ENCODE data around the gene STX18.
"Not testable (repeated sequence)": the region's sequence is repeated elsewhere in the genome, so short reads cannot be mapped to it uniquely, and the experiment has no call there.

The STX18 gene

DNA sequence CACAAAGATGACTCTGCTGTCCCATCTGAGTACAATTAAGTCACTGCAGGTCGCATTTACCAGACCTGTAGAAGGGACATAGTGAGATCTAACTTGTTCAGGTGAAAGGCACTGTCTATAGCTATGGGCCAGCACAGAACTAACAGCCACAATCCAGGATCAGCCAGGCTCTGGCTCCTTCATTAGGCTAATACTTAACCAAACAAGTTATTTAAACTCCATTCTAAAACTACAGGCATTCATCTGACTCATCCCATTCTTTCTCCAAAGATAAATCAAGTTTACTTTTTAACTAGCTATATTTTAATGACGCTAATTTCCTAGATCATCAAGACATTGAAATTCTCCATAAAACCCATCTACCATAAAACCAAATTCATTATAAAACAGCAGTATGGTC, 62.5 kb downstream of the STX18 start:
- no peak for DNase-seq (ENCODE audit: low read depth in 2 of 2)

DNA sequence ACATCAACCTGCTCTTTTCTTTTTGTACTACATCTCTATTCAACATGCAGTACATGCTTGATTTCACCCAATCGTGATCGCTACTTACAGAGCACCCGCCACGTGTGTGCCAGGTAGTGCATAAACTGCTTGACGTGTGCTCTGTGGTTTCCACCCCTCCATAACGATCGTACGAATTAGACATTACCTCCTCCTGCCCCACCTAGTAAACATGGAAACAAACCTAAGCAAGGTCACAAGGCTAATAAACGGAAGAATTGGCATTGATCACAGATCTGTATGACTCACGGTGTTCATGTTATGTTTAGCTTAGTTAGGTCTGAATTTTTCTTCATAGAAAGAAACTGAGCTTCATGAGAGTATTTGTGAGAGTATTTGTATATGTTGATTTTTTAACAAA, 64.1 kb downstream of the STX18 start:
- no peak for DNase-seq (ENCODE audit: low read depth in 2 of 2)

DNA sequence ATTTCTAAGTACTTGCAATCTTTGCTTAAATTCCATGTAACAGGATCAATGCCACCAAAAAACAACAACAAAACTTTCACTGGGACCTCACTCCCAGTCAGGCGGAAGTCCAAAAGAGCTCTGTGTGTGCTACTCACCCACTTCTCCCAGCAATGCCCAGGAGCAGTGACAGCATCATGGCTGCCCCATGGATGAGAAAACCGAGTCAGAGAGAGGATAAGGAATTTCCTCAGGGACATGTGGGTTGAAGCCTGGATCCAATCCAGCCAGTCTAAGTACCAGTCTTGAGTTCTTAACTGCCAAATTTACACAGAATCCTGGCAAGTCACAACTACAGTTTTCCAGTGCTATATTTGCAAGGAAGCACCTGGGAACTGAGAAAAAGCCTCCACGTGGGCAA, 64.5 kb downstream of the STX18 start:
- DNase-seq (ENCODE audit: low read depth in 2 of 2) = no peak

DNA sequence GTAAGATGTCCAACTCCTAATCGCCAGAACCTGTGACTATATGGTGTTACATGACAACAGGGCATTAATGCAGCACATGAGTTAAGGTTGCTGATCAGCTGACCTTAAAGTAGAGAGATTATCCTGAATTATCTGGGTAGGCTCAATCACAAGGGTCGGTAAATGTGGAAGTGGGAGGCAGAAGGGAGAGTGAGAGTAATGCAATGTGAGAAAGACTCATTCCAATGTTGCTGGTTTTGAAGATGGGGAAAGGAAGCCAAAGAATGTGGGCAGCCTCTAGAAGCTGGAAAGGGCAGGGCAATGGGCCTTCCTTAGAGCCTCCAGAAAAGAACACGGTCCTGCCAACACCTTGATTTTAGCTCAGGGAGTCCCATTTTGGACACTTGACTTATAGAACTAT, 67.4 kb downstream of the STX18 start:
- no peak for DNase-seq (ENCODE audit: low read depth in 2 of 2)

DNA sequence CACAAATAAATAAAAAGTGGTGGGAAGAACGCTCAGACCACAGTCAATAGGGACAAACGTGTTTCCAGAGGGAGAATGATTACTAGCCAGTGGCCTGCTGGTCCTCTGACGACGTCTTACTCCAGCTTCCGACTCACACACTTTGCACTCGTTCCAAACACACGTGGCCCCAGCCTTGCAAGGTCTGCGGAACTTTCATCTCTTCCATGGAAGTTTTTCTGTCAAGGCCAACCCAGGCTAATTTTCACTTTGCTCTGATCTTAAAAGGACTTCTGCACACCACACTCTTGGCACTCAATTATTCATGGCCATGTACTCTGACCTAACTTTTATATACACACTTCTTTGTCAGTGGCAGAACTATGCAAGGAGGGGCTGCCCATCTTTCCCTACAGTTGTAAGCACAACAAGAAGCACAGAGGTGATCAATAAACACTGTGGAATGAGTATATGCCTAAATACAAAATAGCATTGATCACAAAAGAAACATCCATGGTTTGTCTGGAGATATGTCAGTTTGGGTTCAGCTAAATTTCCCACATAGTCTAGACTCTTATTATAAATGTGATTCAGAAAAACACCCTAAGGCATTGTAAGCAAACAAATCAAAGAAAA, 69.4 kb downstream of the STX18 start:
- DNase-seq (ENCODE audit: low read depth in 2 of 2) = no peak

DNA sequence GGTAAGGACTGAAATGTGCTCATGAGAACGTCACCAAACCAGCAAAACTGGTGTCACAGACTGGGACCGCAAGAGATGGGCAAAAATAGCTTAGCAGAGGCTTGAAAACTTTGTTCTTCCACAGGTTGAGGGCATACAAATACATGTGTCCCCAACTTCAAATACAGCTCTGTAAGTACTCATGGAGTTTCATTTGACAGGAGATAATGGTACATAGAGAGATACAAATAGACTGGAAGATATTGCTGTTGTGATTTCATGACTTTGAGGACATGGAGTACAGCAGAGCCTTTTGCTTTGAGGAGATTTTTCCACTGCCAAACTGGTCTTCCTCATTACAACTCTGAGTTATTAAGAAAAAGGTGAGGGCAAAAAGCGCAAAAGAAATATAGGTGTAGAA, 70.7 kb downstream of the STX18 start:
- DNase-seq (ENCODE audit: low read depth in 2 of 2) = no peak

DNA sequence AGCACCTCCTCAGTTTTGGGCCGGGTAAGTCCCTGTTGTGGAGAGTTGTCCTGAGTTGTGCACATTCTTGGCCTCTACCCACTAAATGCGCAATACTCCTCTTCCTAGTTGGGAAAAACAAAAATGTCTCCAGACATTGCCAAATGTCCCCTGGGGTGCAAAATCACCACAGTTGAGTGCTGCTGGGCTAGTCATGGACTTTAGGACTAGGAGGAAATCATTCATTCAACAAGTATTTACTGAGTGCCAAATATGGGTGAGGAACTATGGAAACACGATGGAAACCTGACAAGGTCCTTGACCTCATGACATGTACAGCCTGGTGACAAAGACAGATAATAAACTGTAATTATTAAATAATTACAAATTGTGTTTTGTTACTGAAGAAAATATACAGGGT, 71.6 kb downstream of the STX18 start:
- no peak for DNase-seq (ENCODE audit: low read depth in 2 of 2)

DNA sequence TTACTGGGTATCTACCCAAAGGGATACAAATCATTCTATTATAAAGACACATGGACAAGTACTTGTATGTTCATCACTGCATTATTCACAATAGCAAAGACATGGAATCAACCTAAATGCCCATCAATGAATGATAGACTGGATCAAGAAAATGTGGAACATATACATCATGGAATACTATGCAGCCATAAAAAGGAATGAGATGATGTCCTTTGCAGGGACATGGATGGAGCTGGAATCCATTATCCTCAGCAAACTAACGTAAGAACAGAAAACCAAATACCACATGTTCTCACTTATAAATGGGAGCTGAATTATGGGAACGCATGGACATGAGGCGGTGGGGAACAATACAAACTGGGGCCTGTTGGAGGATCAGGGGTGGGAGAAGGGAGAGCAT, 76.6 kb downstream of the STX18 start:
- DNase-seq (ENCODE audit: low read depth in 2 of 2) = not testable (repeated sequence)

DNA sequence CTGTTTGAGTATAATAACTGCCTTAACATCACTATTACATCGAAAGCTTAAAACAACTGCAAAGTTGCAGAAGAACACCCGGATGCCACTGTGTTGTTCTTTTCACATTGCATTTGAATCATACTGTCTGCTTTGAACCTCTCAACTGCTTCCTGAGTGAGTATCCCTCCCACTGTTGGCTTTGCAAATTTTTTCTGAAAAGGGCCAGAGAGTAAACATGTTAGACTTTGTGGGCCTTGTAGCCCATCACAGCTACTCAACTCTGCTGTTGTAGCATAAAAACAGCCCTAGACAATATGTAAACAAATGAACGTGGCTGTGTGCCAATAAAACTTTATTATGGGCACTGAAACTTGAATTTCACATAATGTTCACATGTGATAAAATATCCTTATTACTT, 78.9 kb downstream of the STX18 start:
- no peak for DNase-seq (ENCODE audit: low read depth in 2 of 2)

DNA sequence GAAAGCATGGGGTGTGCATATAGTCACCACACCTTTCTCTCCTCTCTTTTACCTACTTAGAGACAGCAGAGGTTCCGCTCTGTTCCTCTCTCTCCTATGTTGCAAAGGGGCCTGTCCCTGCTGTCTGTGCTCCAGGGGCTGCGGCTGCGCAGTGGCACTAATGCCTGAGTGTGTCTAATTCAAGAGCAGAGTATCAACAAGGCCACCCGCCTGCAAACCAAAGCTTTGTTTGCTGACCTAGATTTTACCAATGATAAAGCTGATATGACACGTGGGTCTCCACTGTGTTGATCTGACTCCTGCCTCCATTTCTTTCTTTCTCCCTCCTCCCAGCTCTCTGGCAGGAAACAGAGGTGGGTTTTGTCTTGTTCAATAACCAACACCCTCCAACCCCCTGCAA, 80.0 kb downstream of the STX18 start:
- peak in 1 of 2 donors; percentile 22 for DNase-seq (ENCODE audit: low read depth in 2 of 2)

DNA sequence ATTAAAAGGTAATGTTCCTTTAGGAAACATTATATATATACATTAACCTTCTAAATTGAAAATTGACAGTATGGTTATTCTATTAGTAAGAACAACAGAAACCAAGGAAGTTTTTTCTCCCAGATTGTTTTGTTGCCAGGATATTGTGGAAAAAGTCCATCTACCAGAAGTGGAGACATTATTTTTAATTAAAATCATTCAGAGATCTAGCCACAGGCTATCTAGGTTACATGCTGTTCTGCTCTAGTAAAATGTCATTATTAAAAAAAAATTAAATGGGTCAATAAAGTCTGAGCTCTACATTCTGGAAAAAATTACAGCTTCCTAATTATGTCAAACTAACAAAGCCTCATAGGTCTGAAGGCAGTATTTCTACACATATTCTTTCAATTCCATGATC, 80.7 kb downstream of the STX18 start:
- DNase-seq (ENCODE audit: low read depth in 2 of 2) = no peak

DNA sequence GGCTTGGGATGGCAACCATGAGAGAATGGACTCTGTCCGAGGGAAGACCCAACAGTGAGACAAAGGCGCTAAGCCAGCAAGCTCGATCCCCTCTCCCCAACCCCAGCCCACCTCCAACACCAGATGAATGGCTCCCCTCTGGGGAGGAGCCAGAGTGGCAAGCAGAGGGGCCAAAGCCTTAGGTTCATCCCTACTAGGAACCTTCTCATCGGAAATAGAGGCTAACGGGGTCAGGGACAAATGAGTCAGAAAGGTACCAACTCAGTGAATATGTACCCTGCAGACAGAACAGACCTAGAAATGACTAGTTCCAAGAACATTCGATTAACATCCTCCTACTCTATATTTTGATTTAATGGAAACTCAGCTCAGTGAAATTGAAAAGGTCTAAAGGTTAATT, 81.1 kb downstream of the STX18 start:
- no peak for DNase-seq (ENCODE audit: low read depth in 2 of 2)

DNA sequence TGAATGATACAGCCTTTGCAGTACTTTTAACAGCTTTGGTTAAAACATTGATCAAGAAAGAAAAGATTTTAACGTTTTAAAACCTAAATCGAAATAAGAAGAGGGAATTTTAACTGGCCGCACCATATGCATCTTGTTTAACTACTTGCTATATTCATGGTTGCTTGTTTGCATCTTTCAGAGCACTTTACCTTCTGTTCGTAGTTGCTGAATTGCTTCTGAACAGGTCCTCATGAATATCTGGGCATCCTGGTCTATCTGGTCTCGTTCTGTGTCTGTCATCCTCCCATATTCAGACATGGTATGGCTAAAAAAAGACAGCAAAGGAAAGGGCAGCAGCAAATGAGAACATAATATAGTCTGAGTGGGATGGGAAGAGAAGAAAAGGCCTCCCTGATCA, 82.7 kb downstream of the STX18 start:
- no peak for DNase-seq (ENCODE audit: low read depth in 2 of 2)

DNA sequence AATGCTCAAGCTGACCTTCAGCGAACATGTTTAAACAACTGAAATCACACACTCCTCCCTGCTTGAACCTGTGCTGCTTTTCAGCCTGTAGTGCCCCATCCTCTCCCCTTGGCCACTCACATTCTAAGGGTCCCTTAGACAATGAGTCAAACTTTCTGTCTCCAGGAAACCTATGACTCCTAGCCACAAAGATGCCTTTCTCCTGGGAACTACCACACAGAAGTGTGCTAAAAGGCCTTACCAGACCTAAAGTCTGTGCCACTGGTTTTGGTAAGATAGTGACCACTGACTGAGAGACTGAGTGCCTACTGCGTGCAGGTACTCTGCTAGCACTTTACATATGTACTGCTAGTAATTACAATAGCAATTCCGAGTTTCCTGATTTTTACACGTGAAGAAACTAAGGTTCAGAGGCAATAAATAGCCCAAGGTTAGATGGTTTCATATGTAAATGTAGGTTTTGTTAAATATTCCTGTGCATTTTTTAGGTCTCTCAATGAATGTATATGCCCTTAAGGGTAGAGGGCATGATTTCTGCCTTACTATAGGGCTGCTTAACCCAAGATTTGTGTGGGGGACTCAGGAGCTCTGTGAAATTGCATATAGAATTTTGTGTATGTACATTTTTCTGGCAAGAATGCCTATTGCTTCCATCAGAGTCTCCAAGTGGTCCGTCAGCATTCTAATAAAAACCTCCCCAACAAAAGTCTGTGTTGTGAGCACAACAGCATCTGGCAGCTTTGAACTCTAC, 83.9 kb downstream of the STX18 start:
- DNase-seq (ENCODE audit: low read depth in 2 of 2) = no peak

DNA sequence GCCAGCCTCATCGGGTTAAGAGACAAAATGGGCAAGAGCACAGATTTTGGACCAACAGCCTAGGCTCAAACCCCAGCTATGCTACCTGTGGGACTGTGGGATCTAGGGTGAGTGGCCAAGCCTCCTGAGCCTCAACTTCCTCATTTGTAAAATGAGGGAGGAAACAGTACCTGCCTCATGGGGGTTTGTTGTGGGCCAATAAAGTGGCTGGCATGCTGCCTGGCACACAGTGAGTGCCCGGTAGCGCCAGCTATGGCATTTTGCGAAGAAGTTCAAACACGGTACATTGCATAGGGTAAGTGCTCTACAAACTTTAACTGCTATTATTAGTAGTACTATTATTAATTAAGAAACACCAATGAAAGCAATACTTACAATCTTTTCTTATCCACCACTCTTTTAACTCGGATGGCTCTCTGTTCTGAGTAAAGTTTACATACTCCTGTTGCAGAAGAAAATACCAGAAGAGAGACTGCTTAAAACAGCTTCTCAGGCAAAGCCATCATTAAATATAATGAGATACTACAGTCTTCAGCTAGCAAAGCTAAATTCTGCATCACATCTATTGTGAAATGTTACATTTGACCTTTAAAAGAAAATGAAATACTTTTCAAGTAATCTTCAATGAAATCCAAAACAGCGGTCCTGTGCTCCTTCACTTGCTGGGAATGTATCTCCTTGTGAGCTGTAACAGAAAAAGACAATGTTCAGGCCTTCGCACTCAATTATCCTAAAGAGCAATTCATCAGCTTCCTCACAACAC, 84.9 kb downstream of the STX18 start:
- no peak for DNase-seq (ENCODE audit: low read depth in 2 of 2)

DNA sequence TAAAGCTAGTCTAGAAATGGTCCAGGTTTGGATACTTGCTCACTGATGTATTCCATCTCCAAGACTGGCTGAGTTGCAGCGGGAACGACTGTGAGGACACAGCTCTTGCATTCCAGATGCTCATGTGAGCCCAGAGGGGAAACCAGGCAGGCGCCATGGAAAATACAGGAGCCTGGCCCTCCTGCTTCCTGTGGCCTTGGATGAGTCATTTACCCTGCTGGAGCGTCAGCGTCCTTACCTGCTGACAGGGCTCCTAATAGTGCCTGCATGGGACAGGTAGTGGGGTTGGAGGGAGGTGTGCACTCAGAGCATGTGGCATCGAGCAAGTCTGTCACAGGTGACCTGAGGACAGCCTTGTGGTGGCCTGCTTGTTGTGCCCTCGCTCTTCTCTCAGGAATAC, 85.5 kb downstream of the STX18 start:
- DNase-seq (ENCODE audit: low read depth in 2 of 2) = no peak

DNA sequence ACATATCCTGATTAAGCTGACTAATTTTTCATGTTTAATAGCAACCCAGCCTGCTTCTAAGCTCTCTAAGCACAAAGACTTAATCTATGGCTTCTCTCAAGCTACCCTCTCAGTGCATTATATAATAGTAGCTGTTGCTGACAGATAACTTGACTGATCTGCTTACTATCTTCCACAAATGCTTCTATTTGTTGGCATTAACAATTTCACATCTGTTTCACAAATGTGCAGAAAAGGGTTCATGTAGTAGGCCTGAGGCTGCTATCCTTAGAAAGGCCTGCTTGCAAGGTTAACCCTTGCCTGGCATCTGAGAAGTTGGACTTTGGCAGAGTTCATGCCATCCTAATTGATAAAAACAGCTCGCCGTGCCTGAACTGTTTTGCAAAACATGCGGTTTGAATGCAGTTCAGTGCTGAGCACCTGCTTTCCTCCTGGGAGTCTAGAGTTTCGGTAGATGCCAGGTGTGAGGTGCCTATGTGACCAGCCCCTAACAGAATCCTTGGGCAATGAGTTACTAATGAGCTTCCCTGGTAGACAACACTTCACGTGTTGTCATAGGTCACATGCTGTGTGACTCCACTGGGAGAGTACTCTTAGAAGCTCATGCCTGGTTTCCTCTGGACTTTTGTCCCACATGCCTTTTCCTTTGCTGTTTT, 86.5 kb downstream of the STX18 start:
- DNase-seq (ENCODE audit: low read depth in 2 of 2) = no peak

DNA sequence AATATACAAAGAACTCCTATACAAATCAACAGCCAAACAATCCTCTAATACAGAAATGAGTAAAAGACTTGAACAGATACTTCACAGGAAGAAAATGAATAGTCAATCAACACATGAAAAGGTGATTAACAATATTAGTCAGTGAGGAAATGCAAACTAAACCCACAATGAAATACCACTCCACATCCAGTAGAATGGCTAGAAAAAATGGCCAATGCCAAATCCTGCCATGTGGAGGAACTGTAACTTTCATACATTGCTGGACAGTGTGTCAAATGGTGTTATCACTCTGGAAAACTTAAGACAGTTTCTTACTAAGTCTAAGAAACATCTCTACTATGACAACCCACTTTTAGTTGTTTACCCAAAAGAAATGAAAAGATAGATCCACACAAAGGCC, 95.4 kb downstream of the STX18 start:
- DNase-seq (ENCODE audit: low read depth in 2 of 2) = no peak

DNA sequence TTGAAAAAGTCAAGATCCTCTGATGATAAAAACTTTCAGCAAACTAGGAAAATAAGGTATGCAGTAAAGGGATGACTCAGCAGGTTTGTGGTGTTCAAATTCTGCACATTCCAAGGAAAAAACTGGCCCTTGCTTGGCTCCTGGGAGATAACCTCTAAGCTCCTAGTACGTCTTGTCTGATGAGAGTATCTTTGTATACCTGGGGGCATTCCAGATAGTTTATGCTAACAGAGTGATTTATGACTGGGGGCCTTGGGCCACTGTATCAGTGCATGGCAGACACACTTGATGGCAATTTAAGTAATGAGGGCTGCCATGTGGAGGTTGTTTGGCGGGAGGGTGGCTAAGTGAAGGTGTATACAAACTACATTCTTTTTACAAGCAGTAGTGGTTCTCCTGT, 98.0 kb downstream of the STX18 start:
- no peak for DNase-seq (ENCODE audit: low read depth in 2 of 2)

DNA sequence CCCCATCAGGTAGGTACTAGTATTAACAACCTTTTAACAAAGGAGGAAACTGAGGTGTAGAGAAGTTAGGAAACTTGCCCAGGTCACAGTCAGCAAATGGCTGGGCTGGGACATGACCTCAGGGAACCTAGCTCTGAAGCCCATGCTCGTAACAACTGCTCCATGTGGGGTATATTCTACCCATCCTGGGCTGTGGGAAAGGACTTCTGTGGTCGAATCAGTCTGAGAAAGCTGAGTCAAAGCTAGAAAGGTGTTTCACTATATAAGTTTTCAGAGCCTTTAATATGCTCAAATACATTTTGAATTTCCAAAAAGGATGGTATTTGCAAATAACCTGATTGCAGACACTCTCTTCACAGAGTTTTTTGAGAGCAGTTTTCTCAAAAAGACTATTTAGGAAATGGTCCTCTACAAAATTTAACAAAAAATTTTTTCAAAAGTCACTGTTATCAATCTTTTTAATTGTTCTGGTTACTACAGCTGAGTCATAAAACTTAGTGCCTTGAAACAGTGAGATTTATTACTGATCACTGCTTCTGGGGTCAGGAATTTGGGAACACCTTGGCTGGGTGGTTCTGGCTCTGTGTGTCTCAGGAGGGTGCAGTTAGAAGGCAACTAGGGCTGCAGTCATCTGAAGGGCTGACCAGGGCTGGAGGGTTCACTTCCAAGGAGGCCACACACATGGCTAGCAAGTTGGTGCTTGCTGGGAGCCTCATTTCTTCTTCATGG, 101.4 kb downstream of the STX18 start:
- DNase-seq (ENCODE audit: low read depth in 2 of 2) = no peak

DNA sequence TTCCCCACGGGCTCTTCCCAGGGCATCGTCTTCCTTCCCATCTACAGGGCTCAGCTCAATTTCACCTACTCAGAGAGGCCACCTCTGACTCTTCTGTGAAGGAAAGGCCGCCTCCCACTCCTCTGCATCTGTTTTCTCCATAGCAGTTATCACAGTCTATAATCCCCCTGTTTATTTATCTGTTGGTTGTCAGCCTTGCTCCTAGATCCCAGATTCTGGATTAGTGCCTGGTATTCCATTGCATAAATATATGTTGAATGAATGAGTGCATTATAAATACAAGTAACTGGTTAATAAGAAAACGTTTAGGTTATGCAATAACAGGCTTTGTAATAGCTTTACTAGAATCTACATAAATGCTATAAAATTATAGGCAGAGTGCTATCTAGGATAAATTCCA, 102.1 kb downstream of the STX18 start:
- DNase-seq (ENCODE audit: low read depth in 2 of 2) = no peak

DNA sequence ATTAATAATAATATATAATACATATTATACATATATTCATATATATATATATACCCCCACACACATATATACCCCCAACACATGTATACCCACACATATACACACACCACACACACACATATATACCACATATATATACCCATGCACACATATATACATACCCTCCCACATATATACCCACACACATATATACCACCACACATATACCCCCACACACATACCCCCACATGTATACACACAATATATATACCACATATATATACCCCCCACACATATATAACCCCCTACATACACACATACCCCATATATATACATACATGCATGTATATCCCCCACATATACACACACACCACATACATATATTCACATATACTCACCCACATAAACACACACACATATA, 103.0 kb downstream of the STX18 start:
- DNase-seq (ENCODE audit: low read depth in 2 of 2) = no peak

Data from stimulated activated CD4-positive, alpha-beta T cell treated with anti-CD3 and anti-CD28 coated beads, Interleukin-15, amount 100 ng/mL, for 48 hours (primary cell).